OCI-LY1 (cell line): Measurements from ENCODE around the gene MYD88.
"Not testable (repeated sequence)": the region's sequence is repeated elsewhere in the genome, so short reads cannot be mapped to it uniquely, and the experiment has no call there.

Source experiments
- EZH2 ChIP-seq: fragments of 200-600 bp; sonication (generic), shearing (Covaris generic); IDR thresholded peaks from 2 replicates; pipeline ENCODE4 v1.8.0; 2017; ENCODE audit warnings: borderline replicate concordance, mixed run types, mild to moderate bottlenecking, antibody characterized with exemption, low read length, moderate library complexity, mixed read lengths
- TF ChIP-seq, protein P1 (sequence below): fragments of 200-600 bp; sonication (generic), shearing (Covaris generic); IDR thresholded peaks from 2 replicates; pipeline ENCODE4 v1.5.1; 2017; ENCODE audit warnings: mild to moderate bottlenecking, antibody characterized with exemption, low read length, moderate library complexity, mixed read lengths

DNA sequence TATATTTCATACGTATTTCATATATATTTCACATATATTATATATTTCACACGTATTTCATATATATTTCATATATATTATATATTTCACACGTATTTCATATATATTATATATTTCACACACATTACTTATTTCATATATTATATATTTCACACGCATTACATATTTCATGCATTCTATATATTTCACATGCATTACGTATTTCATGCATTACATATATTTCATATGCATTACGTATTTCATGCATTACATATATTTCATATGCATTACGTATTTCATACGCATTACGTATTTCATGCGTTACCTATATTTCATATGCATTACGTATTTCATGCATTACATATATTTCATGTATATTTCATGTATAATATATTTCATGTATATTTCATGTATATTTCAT, 22.2 kb downstream of the MYD88 start:
- TF ChIP-seq, protein P1, sequence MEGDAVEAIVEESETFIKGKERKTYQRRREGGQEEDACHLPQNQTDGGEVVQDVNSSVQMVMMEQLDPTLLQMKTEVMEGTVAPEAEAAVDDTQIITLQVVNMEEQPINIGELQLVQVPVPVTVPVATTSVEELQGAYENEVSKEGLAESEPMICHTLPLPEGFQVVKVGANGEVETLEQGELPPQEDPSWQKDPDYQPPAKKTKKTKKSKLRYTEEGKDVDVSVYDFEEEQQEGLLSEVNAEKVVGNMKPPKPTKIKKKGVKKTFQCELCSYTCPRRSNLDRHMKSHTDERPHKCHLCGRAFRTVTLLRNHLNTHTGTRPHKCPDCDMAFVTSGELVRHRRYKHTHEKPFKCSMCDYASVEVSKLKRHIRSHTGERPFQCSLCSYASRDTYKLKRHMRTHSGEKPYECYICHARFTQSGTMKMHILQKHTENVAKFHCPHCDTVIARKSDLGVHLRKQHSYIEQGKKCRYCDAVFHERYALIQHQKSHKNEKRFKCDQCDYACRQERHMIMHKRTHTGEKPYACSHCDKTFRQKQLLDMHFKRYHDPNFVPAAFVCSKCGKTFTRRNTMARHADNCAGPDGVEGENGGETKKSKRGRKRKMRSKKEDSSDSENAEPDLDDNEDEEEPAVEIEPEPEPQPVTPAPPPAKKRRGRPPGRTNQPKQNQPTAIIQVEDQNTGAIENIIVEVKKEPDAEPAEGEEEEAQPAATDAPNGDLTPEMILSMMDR, result not testable (repeated sequence)
- not testable (repeated sequence) for TF ChIP-seq EZH2
